Measurements from ENCODE around the gene PROC.

Gene PROC

DNA sequence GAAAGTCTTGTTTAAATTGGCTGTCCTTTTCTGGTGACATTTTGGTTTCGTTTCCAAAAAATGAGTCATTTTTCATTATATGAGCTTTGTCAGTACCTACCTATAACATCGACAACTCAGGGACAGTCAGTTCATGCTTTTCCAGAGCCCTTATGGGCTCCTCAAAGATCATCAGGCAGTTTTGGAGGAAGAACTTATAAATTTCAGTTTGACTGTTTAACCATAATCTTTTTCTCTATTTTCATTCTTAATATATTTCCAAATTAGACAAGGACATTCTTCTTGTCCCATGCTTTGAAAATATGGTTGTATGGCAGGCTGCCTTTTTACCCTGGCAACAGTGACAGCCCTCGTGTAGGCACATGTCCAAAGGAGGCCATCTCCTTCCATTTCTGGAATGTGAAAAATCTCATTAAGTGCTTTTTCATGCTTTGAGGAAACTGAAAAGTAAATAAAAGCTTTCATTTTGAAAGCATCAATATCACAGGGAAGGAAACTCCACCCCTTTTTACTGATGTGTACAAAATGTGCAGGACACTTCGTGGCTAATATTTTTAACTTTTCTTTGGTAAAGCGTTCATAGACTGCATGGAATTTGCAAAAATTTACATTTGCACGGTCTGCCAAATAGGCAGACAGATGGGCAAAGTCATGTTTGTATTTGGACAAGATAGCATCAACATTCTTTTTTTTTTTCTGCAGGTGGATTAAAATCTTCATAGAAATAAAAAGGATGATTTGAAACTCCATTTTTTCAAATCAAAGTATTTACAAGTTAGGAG, 7.2 kb upstream of the PROC start:
- CTCF ChIA-PET = no interaction called here
- TF ChIP-seq CTCF (IDR thresholded peaks at IDR 0.05; ENCODE audit: insufficient read depth, low read length, missing control alignments) = no peak
- no peak overlapping the region for H3K4me3 ChIP-seq (ENCODE audit: low read depth, low read length)
- DNase-seq (ENCODE audit: low read depth, low spot score) = no peak
- POLR2A ChIA-PET = interaction anchor here (0.6 kb wide), 1 partner anchor 13 kb away, joined by 4 read pairs; no protein-coding TSS in a partner anchor

DNA sequence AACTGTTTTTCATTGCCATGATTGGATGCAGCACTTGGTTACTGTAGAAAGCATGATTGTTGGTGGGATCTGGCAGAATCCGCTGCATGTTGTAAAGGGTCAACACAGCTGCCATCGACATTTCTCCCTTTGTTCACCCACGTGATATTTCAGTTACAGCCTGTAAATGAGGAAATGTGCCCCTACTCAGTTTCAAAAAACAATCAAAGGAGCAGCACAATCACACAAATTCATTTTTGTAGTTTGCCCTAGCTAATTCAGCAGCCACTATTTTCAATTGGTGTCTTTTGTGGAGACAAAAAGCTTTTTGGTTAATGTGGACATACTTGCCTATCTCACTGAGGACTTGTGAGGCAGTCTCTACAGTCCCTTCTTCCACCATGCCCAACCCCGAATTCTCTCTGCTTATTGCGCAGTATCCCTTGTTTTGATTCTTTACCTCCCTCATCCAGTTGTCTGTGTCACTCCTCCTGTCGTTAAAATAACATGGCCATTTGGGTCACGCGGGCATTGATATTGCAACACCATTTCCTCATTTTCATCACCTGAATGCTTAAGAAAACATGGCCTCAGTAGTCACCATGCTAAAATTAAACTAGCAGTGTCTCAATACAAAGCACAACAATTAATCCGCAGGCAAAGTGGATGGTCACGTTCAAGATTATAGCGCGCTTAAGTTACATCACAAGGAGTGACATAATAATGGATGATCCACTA, 6.4 kb upstream of the PROC start:
- DNase-seq (ENCODE audit: low read depth, low spot score) = no peak
- no peak for TF ChIP-seq CTCF (IDR thresholded peaks at IDR 0.05; ENCODE audit: insufficient read depth, low read length, missing control alignments)
- POLR2A ChIA-PET = no interaction called here
- CTCF ChIA-PET = no interaction called here
- no peak overlapping the region for H3K4me3 ChIP-seq (ENCODE audit: low read depth, low read length)

DNA sequence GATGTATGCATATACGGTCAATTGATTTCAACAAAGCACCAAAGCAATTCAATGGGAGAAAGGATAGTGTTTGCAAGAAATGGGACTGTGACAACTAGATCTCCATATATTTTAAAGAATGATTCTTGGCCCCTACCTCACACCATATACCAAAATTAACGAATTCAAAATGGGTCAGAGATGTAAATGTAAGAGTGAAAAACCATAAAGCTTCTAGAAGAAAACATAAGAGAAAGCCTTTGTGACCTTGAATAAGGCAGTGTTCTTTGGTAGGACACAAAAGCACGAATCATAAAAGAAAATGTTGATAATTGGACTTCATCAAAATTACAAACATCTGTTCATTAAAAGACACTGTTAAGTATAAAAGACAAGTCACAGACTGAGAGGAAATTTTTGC, 5.0 kb upstream of the PROC start:
- POLR2A ChIA-PET = no interaction called here
- no peak for TF ChIP-seq CTCF (IDR thresholded peaks at IDR 0.05; ENCODE audit: insufficient read depth, low read length, missing control alignments)
- CTCF ChIA-PET = interaction anchor here (0.9 to 1.4 kb wide), 2 partner anchors 40 to 76 kb away, joined by 3 to 4 read pairs; no protein-coding TSS in a partner anchor
- no peak overlapping the region for H3K4me3 ChIP-seq (ENCODE audit: low read depth, low read length)
- DNase-seq (ENCODE audit: low read depth, low spot score) = no peak

DNA sequence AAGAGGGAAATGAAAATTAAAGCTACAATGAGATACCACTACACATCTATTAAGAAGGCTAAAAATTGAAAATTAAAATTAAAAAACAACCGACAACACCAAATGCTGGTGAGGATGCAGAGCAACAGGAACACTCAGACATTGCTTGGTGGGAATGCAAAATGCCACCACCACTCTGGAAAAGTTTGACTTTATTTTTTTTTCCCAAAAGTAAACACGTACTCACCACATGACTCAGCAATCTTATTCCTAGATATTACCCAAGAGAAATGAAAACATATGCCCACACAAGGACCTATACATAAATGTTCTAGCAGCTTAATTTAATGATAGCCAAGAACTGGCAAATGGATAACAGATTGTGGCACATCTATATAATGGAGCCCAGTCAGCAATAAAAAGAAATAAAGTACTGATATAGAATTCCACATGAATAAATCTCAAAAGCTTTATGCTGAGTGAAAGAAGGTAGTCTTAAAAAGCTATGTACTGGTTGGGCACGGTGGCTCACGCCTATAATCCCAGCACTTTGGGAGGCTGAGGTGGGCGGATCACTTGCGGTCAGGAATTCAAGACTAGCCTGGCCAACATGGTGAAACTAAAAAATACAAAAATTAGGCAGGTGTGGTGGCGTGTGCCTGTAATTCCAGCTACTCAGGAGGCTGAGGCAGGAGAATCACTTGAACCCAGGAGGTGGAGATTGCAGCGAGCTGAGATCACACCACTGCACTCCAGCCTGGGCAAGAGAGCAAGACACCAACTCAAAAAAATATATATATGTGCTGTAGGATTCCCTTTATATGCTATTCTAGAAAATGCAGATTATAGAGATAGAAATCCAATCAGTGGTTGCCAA, 4.2 kb upstream of the PROC start:
- TF ChIP-seq CTCF (IDR thresholded peaks at IDR 0.05; ENCODE audit: insufficient read depth, low read length, missing control alignments) = no peak
- no peak overlapping the region for H3K4me3 ChIP-seq (ENCODE audit: low read depth, low read length)
- POLR2A ChIA-PET = interaction anchor here (0.6 kb wide), 1 partner anchor 228 kb away, joined by 3 read pairs; no protein-coding TSS in a partner anchor
- DNase-seq (ENCODE audit: low read depth, low spot score) = peak; percentile 28
- CTCF ChIA-PET = interaction anchor here (0.9 to 1.7 kb wide), 7 partner anchors 8 to 77 kb away, joined by 3 to 9 read pairs (median 4); no protein-coding TSS in a partner anchor

DNA sequence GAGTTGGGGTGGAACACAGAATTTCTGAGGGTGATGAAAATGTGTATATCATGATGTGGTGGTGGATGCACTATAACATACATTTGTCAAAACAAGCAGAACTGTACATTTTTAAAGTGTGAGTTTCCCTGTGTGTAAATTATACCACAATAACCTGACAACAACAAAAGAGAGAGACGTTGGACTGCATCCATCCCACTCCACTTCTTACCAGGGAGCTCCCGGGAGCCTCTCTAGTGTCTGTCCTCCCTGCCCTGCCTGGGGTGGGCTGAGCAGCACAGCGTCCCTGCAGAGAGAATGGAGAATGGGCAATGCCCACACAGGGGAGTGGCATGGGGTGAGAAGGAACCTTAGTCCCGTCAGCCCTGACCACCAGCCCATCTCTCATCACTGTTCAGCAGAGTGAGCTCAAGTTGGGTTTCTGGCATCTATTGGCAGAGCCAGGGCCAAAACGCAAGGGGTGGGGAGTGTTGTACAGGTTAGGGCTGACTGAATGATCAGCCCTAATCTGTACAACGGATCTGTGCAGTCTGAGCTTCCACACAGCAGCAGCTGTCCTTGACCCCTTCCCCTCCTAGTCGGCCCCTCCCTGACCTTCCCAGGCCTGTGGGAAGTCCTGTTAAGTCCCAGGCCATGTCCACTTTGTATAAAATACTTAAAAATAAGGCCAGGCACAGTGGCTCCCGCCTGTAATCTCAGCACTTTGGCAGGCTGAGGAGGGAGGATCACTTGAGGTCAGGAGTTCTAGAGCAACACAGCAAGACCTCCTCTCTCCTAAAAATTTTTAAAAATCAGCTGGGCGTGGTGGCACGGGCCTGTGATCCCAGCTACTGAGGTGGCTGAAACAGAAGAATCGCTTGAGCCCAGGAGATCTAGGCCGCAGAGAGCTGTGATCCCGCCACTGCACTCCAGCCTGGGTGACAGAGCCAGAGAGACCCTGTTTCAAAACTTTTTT, 3.3 kb upstream of the PROC start:
- ChIA-PET POLR2A (no interaction called here), CTCF (interaction anchor here (0.9 to 1.7 kb wide), 9 partner anchors 8 to 91 kb away, joined by 3 to 9 read pairs (median 4); no protein-coding TSS in a partner anchor)
- H3K4me3 ChIP-seq (ENCODE audit: low read depth, low read length) = no peak overlapping the region
- no peak for TF ChIP-seq CTCF (IDR thresholded peaks at IDR 0.05; ENCODE audit: insufficient read depth, low read length, missing control alignments)
- no peak for DNase-seq (ENCODE audit: low read depth, low spot score)

Measured in AG04449 (cell line).